Activated CD8-positive, alpha-beta T cell treated with anti-CD3 and anti-CD28 coated beads, Interleukin-2, amount 10 ng/mL, durations not matched to agents 7 days and 5 days (primary cell): Measurements from ENCODE around the gene TSC22D4. TPM values are rescaled to one million over a fixed set of nuclear protein-coding genes. Genes with fewer than 3 reads are reported as not detected.

Source experiments
- ATAC-seq: fragments of 150-1000 bp; cut with Tn5 transposase; one replicate; pipeline ENCODE4 v1.10.0; 2021; ENCODE audit warnings: moderate library complexity
- CTCF ChIA-PET: fragments of 350-600 bp; sonication (Branson Sonifier 250); formaldehyde crosslinking; loops from one replicate; lab custom pipeline; 2021; ENCODE audit warnings: antibody characterized with exemption; lab: Charles Lee
- POLR2A ChIA-PET: fragments of 350-600 bp; sonication (Branson Sonifier 250); formaldehyde crosslinking; loops from one replicate; lab custom pipeline; 2021; ENCODE audit warnings: antibody characterized with exemption; lab: Charles Lee
- DNase-seq: peaks from one replicate; pipeline ENCODE4 v3.0.0-alpha.2; 2020
- H3K27ac Mint-ChIP-seq: one replicate; pipeline ENCODE4 v1.8.0; 2021; ENCODE audit warnings: mild to moderate bottlenecking, mixed read lengths
- H3K27me3 Mint-ChIP-seq: one replicate; pipeline ENCODE4 v1.8.0; 2021; ENCODE audit warnings: low read depth, mixed read lengths
- H3K36me3 Mint-ChIP-seq: one replicate; pipeline ENCODE4 v1.8.0; 2021; ENCODE audit warnings: low read depth, mixed read lengths
- H3K4me1 Mint-ChIP-seq: one replicate; pipeline ENCODE4 v1.8.0; 2021; ENCODE audit warnings: low read depth, mixed read lengths
- H3K4me3 Mint-ChIP-seq: one replicate; pipeline ENCODE4 v1.8.0; 2021; ENCODE audit warnings: mild to moderate bottlenecking, mixed read lengths
- H3K9me3 Mint-ChIP-seq: one replicate; pipeline ENCODE4 v1.8.0; 2022; ENCODE audit warnings: mixed read lengths; ENCODE audit not compliant: insufficient read depth
- total RNA-seq, 2 experiments: library from RNA; stranded (reverse); gene quantifications; one replicate each; pipeline ENCODE4 v1.2.3, GENCODE V29; 2021

TSC22D4 gene
- total RNA-seq, 2 experiments from 2014 or later, result 129 to 132 TPM

GRCh38 chr7:100491192-100491578 is 12.2 kb upstream of the TSC22D4 start:
- H3K4me3 Mint-ChIP-seq, result no peak overlapping the region
- peaks cover 14% of the 10 kb centered on the region for H3K4me1 Mint-ChIP-seq
- no peaks in the 10 kb centered on the region for H3K9me3 Mint-ChIP-seq
- POLR2A ChIA-PET, result interaction anchor here (0.6 kb wide), 1 partner anchor 208 kb away, joined by 4 read pairs; no protein-coding TSS in a partner anchor
- DNase-seq, result no peak
- no peak for ATAC-seq
- no peak overlapping the region for H3K27ac Mint-ChIP-seq
- no peaks in the 10 kb centered on the region for H3K36me3 Mint-ChIP-seq
- CTCF ChIA-PET, result no interaction called here
- peaks cover 8% of the 10 kb centered on the region for H3K27me3 Mint-ChIP-seq

DNA sequence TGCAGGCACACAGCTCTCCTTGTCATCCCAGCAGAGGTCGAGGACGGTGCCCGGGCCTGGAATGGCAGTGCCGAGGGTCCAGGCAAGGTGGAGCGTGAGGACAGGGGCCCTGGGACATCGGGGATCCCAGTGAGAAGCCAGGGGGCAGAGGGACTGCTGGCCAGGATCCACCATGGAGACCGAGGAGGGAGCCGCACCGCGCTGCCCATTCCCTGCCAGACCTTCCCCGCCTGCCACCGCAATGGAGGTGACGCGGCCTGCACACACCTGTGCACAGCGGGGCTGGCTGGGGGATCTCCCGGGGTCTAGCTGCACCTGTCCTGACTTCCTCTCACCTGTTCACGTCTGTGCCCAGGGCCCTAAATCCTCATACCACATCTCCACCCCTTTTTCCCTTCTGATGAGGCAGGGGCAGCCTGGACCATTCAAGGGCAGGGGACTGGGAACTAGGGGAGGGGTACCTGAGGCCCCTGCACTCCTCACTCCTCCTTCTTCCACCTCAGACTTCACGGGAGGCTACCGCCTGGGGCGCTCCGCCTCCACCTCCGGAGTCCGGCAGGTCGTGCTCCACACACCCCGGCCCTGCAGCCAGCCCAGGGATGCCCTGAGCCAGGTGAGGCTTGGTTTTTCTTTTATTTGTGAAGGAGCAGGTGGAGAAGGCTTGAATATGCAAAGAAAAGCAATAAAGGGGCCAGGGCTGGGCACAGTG is 11.6 kb upstream of the TSC22D4 start:
- Mint-ChIP-seq H3K36me3 (no peaks in the 10 kb centered on the region), H3K4me3 (no peak overlapping the region), H3K9me3 (no peaks in the 10 kb centered on the region), H3K27me3 (peaks cover 6% of the 10 kb centered on the region), H3K4me1 (peaks cover 14% of the 10 kb centered on the region), H3K27ac (no peak overlapping the region)
- POLR2A ChIA-PET, result interaction anchor here (0.6 kb wide), 1 partner anchor 208 kb away, joined by 4 read pairs; no protein-coding TSS in a partner anchor
- DNase-seq (no peak), ATAC-seq (no peak)
- CTCF ChIA-PET, result interaction anchor here (2.0 kb wide), 1 partner anchor 11 kb away, joined by 5 read pairs; the partner anchor contains the start of gene TSC22D4

GRCh38 chr7:100489824-100490223 is 10.8 kb upstream of the TSC22D4 start:
- ChIA-PET POLR2A (no interaction called here), CTCF (interaction anchor here (2.0 kb wide), 1 partner anchor 10 kb away, joined by 5 read pairs; the partner anchor contains the start of gene TSC22D4)
- no peaks in the 10 kb centered on the region for H3K9me3 Mint-ChIP-seq
- peak; percentile 62 for DNase-seq
- H3K36me3 Mint-ChIP-seq, result no peaks in the 10 kb centered on the region
- ATAC-seq, result peak; percentile 50
- no peak overlapping the region for H3K27ac Mint-ChIP-seq
- H3K27me3 Mint-ChIP-seq, result peaks cover 2% of the 10 kb centered on the region
- peaks cover 13% of the 10 kb centered on the region for H3K4me1 Mint-ChIP-seq
- no peak overlapping the region for H3K4me3 Mint-ChIP-seq

DNA sequence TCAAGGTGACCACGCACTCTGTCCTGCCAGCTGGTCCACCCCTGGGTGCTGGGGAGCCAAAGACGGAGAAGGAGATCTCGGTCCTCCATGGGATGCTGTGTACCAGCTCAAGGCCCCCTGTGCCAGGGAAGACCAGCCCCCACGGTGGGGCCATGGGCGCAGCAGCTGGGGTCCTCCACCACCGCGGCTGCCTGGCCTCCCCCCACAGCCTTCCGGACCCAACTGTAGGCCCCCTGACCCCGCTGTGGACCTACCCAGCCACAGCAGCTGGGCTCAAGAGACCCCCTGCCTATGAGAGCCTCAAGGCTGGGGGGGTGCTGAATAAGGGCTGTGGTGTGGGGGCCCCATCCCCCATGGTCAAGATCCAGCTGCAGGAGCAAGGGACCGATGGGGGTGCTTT is 10.1 kb upstream of the TSC22D4 start:
- CTCF ChIA-PET, result interaction anchor here (2.0 kb wide), 1 partner anchor 10 kb away, joined by 5 read pairs; the partner anchor contains the start of gene TSC22D4
- Mint-ChIP-seq H3K27me3 (no peaks in the 10 kb centered on the region), H3K4me1 (peaks cover 9% of the 10 kb centered on the region), H3K9me3 (no peaks in the 10 kb centered on the region), H3K36me3 (no peaks in the 10 kb centered on the region), H3K4me3 (no peak overlapping the region), H3K27ac (no peak overlapping the region)
- ATAC-seq (no peak), DNase-seq (no peak)
- POLR2A ChIA-PET, result no interaction called here

GRCh38 chr7:100488333-100489095 is 9.5 kb upstream of the TSC22D4 start:
- no peak for DNase-seq

DNA sequence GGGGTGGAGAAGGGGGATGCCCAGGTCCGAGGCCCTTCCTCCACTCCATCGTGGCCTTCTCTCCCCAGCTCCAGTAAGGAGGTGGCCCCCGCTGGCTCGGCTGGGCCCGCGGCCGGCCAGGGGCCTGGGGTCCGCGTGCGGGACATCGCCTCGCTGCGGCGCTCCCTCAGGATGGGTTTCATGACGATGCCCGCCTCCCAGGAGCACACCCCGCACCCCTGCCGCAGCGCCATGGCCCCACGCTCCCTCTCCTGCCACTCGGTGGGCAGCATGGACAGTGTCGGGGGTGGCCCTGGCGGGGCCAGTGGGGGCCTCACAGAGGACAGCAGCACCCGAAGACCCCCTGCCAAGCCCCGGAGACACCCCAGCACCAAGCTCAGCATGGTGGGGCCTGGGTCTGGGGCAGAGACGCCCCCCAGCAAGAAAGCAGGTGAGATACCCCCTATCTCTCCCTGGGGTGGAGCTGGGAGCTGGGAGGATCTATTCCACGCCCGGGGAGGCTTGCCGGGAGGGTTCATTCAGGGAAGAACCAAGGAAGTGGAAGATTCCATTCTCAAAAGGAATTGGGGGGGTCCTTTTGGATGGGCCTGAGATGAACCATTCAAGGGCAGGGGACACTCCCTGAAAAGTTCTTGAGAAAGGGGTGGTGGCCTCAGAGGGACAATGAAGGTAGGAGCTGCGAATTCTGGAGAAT is 7.9 kb upstream of the TSC22D4 start:
- ATAC-seq (no peak), DNase-seq (no peak)
- Mint-ChIP-seq H3K4me1 (peaks cover 8% of the 10 kb centered on the region), H3K27ac (no peak overlapping the region), H3K27me3 (no peaks in the 10 kb centered on the region), H3K4me3 (no peak overlapping the region), H3K36me3 (no peaks in the 10 kb centered on the region), H3K9me3 (no peaks in the 10 kb centered on the region)
- ChIA-PET CTCF (interaction anchor here (0.9 to 1.3 kb wide), 2 partner anchors 24 to 73 kb away, joined by 3 read pairs; no protein-coding TSS in a partner anchor), POLR2A (interaction anchor here (1.0 kb wide), 1 partner anchor 29 kb away, joined by 3 read pairs; no protein-coding TSS in a partner anchor)

More at GRCh38 chr7:100488333-100489095, 9.5 kb upstream of the TSC22D4 start:
- Mint-ChIP-seq H3K27ac (no peak overlapping the region), H3K9me3 (no peaks in the 10 kb centered on the region), H3K27me3 (no peaks in the 10 kb centered on the region), H3K4me1 (peaks cover 5% of the 10 kb centered on the region), H3K4me3 (no peak overlapping the region), H3K36me3 (no peaks in the 10 kb centered on the region)
- POLR2A ChIA-PET, result interaction anchor here (0.6 kb wide), 1 partner anchor 568 kb away, joined by 3 read pairs; no protein-coding TSS in a partner anchor
- CTCF ChIA-PET, result interaction anchor here (1.3 to 2.0 kb wide), 2 partner anchors 9 to 72 kb away, joined by 3 to 5 read pairs; partner anchors contain the start of gene TSC22D4
- no peak for ATAC-seq

GRCh38 chr7:100486111-100486636 is 7.2 kb upstream of the TSC22D4 start:
- H3K4me3 Mint-ChIP-seq, result no peak overlapping the region
- CTCF ChIA-PET, result no interaction called here
- ATAC-seq (no peak), DNase-seq (no peak)
- H3K4me1 Mint-ChIP-seq, result peaks cover 8% of the 10 kb centered on the region
- H3K27me3 Mint-ChIP-seq, result no peaks in the 10 kb centered on the region
- no peaks in the 10 kb centered on the region for H3K36me3 Mint-ChIP-seq
- H3K27ac Mint-ChIP-seq, result no peak overlapping the region
- POLR2A ChIA-PET, result no interaction called here
- H3K9me3 Mint-ChIP-seq, result no peaks in the 10 kb centered on the region

DNA sequence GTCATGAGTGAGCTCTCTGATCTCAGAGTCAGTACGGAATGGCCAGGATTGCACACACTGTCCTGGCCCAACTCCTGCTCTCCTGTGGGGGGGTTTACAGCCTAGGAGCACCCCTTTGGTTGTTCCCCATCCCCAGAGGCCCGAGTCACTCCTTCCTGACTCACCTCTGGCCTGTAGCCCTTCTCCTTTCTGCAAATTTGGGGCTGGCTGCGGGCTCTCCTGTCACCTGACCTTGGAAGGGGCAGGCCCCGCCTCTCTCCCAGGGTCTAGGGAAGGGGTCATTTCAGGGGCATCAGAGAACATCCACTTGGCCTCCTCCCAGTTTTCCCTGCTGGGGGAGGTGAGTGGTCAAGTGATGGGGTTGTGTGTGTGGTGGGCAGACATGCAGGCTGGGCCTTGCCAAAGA is 6.5 kb upstream of the TSC22D4 start:
- H3K27ac Mint-ChIP-seq, result no peak overlapping the region

GRCh38 chr7:100484673-100485045 is 5.6 kb upstream of the TSC22D4 start:
- no peak overlapping the region for H3K4me3 Mint-ChIP-seq
- ChIA-PET POLR2A (no interaction called here), CTCF (no interaction called here)
- H3K4me1 Mint-ChIP-seq, result peaks cover 9% of the 10 kb centered on the region
- H3K27ac Mint-ChIP-seq, result peak overlapping the region; percentile 0
- H3K27me3 Mint-ChIP-seq, result no peaks in the 10 kb centered on the region
- ATAC-seq (no peak), DNase-seq (no peak)
- H3K36me3 Mint-ChIP-seq, result no peaks in the 10 kb centered on the region
- H3K9me3 Mint-ChIP-seq, result no peaks in the 10 kb centered on the region

More for the DNA sequence above, 6.5 kb upstream of the TSC22D4 start:
- ATAC-seq, result no peak
- Mint-ChIP-seq H3K36me3 (no peaks in the 10 kb centered on the region), H3K4me1 (peaks cover 8% of the 10 kb centered on the region), H3K4me3 (no peak overlapping the region), H3K9me3 (no peaks in the 10 kb centered on the region), H3K27me3 (no peaks in the 10 kb centered on the region)
- CTCF ChIA-PET, result no interaction called here
- POLR2A ChIA-PET, result no interaction called here
- no peak for DNase-seq

GRCh38 chr7:100483722-100484672 is 5.0 kb upstream of the TSC22D4 start, which contains the start of gene NYAP1:
Gene NYAP1 (plus strand): TSS chr7:100483927. CDS start chr7:100485312, 1,385 bp downstream.
- CTCF ChIA-PET, result interaction anchor here (1.8 to 2.2 kb wide), 2 partner anchors 72 to 75 kb away, joined by 9 to 16 read pairs; no protein-coding TSS in a partner anchor
- peak within 1 kb of the TSS; percentile 0 for H3K27ac Mint-ChIP-seq
- POLR2A ChIA-PET, result no interaction called here

More at GRCh38 chr7:100483722-100484672, 5.0 kb upstream of the TSC22D4 start, which contains the start of gene NYAP1:
- H3K4me3 Mint-ChIP-seq, result peak within 1 kb of the TSS; percentile 84
- ATAC-seq (peak; percentile 19), DNase-seq (peak; percentile 38)
- no peaks in the 10 kb centered on the region for H3K36me3 Mint-ChIP-seq
- no peaks in the 10 kb centered on the region for H3K27me3 Mint-ChIP-seq
- no peaks in the 10 kb centered on the region for H3K9me3 Mint-ChIP-seq
- peaks cover 14% of the 10 kb centered on the region for H3K4me1 Mint-ChIP-seq
